ENCODE data around the gene MUC6.

DNA sequence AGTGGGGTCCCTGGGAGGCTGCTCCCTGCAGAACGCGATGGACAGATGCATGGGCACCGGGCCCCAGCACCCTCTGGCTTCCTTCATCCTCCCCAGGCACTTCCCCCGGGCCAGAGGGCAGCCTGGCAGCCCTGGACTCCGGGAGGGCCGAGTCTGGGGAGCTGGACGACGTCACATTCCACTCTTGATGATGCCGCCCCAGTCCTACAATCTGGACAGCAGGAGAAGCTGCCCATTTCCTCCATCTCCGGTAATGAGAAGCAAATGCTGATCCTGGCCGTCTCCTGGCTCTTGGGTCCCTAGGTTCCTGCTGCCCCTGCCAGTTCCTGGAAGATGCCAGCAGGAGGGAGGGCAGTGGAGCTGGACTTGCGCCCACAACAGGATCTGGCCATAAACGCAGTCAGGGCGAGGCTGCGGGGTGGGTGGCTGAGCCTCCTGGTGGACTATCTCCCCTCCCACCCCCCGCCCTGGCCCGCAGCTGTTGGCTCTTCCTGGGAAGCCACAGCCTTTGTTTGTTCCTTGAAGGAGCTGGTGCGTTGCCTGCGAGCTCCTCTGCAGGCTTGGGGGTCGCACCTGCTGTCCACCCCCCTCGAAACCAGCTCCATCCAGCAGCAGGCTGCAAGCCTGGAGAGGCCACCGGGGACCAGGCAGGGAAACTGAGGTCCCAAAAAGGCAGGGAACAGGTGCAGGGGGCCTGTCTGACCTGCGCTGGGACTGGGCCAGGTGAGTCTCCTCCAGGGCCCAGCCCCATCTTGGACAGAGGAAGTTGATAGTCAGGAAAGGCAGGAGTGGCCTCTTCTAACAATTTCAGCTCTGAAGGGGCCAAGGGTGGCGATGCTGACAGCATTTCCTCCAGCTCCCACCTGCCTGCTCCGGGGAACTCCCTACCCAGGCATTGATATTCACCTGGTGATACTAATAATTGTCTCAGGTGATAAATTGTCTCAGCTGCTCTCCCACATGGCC, 17.9 kb upstream of the MUC6 start:
- no peak for TF ChIP-seq POLR2AphosphoS5 (IDR thresholded peaks at IDR 0.05; ENCODE audit: low read length)
- TF ChIP-seq YY1 (IDR thresholded peaks at IDR 0.05; ENCODE audit: low read depth, low read length), result no peak
- no peak for TF ChIP-seq EZH2 (IDR thresholded peaks at IDR 0.05; ENCODE audit: borderline replicate concordance, control insufficient read depth, low read depth, low read length)
- no peak for TF ChIP-seq HDAC6 (IDR thresholded peaks at IDR 0.05; ENCODE audit: unreplicated experiment)
- TF ChIP-seq SMC3 (IDR thresholded peaks at IDR 0.05; ENCODE audit: borderline replicate concordance, low read length), result no peak
- TF ChIP-seq ZNF217 (IDR thresholded peaks at IDR 0.05), result no peak
- TF ChIP-seq HDAC2 (IDR thresholded peaks at IDR 0.05), result no peak
- no peak for TF ChIP-seq ATF7 (IDR thresholded peaks at IDR 0.05; ENCODE audit: low read depth)
- no peak for TF ChIP-seq SIN3A (IDR thresholded peaks at IDR 0.05; ENCODE audit: low read depth, low read length)
- no peak for TF ChIP-seq CTCF (IDR thresholded peaks at IDR 0.05 in 2 of 3, conservative IDR thresholded peaks at IDR 0.05 in 1 of 3; ENCODE audit: control insufficient read depth in 2 of 3, extremely low read depth in 1 of 3, insufficient read depth in 1 of 3, low read depth in 3 of 3, low read length in 3 of 3)
